Tongue (tissue), 2 donors: ENCODE data around the gene FXYD7. TPM values are rescaled to one million over a fixed set of nuclear protein-coding genes. Genes with fewer than 3 reads are reported as not detected.

Experiments
- DNase-seq: peaks from one replicate; pipeline ENCODE4 v3.0.0-alpha.2; 2015
- total RNA-seq: library from RNA; depleted of rRNA; stranded (reverse); fragments of >200 nt; gene quantifications from one replicate; pipeline ENCODE4 v1.2.3, GENCODE V29; 2014

The FXYD7 gene
- total RNA-seq, 1 donor from 2014 or later, result not detected

DNA sequence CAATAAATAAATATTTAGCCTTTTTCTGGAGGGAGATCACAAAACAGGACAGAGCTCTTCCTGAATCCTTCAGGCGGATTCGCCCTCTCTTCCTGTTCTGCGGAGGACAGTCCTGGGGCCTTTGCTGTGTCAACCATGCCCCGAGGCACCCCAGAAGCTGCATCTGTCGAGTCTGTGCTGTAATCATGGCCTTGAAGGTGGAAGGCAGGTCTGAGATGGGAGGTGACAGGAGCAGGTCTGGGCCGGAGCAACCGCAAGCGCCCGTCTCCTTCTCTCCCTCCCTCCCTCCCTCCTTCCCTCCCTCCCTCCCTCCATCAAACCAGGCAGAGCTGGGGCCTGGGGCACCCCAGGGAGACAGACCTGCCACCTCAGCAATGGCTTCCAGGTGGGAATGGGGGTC lies 32.1 kb upstream of the FXYD7 start:
- DNase-seq, result no peak

DNA sequence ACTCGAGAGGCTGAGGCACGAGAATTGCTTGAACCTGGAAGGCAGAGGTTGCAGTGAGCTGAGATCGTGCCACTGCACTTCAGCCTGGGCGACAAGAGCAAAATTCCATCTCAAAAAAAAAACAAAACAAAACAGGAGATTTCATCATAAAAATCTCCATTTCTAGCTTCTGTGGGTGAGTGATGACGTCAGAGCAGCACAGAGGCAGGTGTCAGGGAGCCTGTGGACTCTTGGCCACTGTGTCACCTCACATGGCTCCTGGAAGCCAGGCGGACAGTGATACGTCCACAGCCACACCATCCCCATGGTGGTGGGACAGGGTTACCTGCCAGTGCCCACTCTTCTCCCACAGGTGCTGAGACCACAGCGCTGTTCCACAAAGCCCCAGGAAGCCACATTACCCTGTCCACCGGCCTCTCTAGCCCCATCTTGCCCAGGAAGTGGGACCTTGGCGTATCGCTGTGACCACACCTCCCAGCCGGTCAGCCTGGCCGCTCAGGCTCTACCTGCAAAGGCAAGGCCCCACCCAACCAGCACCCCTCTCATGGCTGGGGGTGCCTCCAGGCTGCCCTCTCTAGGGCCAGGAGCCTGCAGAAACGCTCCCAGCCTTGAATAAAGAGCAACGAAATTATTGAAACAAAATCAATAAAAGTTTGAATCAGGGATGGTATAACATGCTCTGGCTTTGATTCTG lies 29.9 kb upstream of the FXYD7 start:
- no peak for DNase-seq

DNA sequence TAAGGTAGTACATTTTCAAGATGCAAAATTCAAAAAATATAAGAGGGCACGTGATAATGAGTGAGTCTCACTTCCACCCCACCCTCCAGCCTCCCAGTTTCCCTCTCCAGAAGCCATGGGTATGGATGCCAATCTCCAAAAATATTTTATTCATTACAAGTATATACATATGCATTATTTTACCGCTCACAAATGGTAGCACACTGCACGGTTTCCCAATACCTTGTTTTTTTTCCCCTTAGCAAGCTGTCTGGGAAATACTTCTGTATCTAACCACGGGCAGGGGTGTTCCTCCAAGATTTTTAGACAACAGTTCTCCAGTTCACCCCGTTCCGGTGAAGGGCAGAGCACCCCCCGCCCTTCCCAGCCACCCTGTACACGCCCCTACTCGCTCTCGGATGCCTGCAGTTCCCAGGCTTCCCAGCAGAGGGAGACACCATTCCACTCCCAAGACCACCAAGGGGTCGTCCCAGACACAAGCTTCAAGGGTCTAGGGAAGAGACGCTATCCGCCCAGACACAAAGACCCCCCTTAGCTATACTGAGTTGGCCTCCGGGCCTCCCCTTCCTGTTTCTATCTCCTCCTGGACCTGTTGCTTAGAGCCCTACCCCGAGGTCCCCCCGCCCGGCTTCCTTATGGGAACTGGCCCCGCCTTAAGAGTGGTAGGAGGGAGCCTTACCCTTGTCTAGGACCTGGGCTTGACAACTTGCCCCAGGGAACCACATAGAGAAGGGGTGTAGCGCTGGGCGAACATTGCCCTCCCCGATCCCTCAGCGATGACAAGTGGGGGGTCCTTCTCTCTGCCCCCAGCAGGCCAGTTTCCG lies 28.5 kb upstream of the FXYD7 start:
- peak; percentile 93 for DNase-seq

DNA sequence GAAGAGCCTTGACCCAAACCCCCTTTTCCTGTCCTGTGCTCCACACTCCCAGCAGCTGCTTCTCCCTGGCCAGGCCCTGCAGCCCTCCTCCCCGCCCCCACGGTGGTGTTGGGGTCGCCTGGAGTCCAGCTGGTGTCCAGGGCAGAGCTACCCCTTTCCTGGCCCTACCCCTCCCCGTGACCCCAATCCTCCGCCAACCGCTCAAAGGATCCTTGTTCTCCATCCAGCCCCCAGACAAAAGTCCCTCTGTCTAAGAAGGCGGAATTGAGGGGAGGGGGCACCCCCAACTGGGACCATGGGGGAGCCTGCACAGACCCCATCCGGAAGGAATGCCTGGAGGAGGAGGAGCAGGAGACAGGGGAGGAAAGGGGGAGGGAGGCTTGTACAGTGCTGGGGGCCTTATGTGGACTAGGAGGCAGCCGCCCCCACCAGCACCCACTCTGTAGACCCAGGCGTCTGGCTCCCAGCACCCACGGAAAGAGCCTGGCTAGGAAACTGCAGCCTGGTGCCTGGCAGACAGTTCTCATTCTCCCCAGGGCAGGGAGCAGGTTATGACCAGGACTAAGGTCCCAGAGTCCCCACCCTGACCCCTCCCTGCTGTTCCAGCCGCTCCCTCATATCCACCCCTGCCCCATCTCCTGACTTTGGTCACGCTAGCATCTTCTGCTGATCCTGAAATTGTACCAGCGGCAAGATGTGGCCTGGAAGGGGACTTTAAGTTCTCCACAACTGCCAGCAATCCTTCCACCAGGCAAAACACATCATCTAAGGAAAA lies 27.7 kb upstream of the FXYD7 start, which contains the start of gene FXYD3:
Gene FXYD3, plus strand, starts transcription at position 647 of the 775 bp plus-strand sequence. CDS start 3,554 bp downstream, outside the sequence.
- peak; percentile 59 for DNase-seq

DNA sequence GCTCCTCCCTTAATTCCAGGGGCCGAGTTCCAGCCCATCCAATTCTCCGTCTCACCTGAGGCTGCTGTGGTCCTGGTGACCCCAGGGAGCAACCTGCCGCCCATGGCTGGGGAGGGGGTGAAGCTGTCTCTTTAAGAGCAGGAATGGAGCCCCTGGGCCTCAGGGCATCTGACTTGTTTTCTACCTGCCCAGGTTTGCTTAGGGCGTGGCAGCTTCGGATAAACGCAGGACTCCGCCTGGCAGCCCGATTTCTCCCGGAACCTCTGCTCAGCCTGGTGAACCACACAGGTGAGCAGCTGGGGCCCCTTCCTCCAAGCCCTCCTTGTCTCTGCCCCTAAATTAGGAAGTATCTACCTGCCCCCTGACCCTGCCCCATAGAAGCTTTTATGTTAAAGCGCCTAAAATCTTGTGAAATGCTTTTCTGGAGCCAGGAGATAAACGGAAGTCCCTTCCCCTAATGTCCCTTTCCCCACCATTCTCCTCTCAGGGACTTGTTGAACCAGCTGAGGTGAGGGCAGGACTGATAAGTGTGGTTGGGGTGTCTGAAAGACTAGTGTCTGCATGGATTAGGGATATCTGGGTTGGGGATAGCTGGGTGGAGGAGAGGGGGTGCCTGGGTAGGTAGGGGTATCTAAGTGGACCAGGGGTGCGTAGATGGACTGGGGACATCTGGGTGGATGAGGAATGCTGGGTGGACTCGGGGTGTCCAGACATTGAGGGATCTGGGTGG lies 26.8 kb upstream of the FXYD7 start:
- no peak for DNase-seq

DNA sequence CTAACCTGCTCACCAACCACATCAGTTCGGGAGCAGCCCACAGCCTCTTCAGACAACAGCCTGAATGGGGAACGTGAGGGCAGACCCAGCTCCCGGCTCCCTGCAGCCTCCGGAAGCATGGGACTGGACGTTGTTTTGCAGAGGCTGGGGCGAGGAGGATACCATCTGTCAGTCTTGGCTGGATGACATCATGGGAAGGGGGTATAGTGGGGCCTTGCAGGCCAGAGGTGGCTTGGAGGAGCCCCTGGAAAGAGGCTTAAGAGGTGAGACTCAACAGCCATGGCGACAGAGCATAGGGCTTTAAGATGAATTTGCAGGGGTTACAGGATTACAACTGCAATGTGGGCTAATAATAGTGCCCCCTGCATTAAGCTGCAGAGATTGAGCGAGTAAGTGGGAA lies 25.9 kb upstream of the FXYD7 start:
- no peak for DNase-seq

DNA sequence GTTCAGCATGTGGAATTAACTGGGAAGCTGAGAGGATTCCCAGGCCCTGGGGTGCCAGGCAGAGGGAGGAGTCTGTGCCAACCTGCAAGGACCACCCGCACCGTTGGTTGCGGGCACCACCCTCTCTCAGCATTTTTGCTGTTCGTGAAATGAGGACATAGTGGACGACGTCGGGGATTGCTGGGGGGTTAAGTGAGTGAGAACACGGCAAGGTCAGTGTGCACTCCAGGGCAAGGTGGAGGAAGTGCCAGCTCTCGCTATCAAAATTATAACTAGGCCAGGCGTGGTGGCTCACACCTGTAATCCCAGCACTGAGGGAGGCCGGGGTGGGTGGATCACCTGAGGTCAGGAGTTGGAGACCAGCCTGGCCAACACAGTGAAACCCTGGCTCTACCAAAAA lies 25.3 kb upstream of the FXYD7 start:
- DNase-seq, result no peak

DNA sequence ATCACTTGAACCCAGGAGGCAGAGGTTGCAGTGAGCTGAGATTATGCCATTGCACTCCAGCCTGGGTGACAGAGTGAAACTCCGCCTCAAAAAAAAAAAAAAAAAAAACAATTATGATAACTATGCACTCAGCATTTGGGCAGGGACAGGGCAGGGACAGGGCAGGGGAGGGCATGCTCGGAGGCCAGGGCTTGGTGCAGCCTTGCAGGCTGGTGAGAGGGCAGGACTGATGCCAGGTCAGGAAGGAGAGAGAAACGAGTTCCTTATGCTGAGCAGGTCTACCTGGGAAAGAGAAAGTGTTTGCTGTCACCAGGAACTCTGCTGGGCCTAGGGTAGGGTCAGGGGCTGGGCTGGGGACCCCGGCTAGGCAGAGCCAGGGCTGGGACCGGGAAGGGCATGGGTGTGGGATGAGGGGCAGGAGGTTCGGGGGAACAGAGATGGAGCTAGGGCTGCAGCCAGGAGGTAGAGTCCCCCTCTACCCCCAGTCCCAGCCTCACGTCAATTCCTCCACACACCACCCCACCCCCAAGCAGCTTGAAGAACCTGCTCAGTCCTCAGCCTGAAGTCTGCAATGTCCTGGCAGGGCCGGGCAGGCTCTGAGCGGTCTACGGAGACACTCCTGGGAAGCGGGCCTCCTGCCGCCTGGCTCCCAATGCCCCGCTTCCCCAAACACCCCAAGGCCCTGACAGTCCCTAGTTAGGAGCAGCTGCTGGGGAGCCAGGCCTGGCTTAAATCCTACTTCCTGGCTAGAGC lies 24.6 kb upstream of the FXYD7 start:
- DNase-seq, result no peak

DNA sequence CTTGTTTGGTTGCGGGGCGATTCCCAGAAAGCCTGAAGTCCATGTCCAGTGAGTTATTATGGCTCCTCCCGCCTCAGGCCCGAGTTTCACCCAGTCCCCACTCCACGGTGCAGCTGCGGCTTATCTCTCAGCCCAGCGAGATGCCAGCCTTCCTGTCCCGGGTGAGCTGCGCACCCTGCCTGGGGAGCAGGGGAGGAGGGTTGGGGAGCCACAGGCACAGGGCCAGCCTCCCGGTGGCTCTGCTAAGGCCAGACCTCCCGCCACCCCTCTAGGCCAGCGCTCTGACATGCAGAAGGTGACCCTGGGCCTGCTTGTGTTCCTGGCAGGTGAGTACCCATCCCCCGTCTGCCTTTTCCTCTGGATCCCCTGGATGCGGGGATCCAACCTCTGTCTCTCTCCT lies 24.0 kb upstream of the FXYD7 start:
- DNase-seq, result no peak

DNA sequence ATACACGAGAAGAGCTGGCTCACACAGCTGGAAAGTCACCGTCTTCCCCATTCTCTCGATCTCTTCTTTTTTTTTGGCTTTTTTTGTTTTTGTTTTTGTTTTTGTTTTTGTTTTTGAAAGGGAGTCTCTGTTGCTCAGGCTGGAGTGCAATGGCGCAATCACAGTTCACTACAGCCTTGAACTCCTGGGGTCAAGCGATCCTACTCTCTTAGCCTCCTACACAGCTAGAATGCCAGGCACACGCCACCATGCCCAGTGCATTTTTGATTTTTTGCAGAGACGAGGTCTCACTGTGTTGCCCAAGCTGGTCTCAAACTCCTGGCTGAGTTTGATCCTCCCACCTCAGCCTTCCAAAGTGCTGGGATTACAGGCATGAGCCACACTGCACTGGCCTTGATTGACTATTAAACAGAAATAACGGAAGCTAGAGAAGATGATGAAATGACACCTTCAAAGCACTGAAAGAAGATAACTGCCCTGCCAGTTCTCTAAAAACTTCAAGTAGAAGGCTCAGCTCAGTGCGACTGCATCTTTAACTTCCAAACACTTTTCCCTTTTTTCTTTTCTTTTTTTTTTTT lies 23.4 kb upstream of the FXYD7 start:
- DNase-seq, result no peak

DNA sequence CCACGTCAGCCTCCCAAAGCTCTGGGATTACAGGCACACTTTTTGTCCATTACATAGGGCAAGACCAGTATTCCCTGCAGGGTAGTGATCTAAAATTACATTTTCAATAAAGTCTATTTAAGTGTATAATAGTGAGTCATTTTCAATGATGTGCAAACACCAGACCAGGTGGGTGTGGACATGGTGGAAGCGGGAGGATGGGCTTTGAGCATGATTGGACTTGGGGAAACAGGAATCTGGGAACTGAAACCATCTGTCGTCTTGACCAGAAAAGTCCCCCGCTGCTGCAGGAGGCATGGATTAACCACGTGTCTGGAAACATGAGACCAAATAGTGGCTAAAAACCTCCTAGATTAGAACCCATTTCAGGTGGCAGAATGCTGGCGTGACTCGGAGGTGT lies 22.6 kb upstream of the FXYD7 start:
- no peak for DNase-seq

DNA sequence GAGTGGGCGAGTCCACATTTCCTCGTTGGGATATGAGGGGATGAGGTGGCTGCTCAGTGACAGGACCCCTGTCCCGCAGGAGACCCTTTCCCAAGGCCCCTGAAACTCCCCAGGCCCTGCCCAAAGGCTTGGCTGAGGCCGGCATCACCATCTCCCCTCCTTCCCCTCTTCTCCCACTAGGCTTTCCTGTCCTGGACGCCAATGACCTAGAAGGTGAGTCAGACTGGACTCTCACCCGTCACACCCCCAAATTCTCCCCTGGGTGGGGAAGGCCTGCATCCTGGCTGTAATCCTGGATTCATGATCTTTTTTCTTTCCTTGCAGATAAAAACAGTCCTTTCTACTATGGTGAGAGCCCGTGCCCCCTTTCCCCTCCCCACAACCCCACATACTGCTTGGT lies 22.2 kb upstream of the FXYD7 start:
- DNase-seq, result no peak

DNA sequence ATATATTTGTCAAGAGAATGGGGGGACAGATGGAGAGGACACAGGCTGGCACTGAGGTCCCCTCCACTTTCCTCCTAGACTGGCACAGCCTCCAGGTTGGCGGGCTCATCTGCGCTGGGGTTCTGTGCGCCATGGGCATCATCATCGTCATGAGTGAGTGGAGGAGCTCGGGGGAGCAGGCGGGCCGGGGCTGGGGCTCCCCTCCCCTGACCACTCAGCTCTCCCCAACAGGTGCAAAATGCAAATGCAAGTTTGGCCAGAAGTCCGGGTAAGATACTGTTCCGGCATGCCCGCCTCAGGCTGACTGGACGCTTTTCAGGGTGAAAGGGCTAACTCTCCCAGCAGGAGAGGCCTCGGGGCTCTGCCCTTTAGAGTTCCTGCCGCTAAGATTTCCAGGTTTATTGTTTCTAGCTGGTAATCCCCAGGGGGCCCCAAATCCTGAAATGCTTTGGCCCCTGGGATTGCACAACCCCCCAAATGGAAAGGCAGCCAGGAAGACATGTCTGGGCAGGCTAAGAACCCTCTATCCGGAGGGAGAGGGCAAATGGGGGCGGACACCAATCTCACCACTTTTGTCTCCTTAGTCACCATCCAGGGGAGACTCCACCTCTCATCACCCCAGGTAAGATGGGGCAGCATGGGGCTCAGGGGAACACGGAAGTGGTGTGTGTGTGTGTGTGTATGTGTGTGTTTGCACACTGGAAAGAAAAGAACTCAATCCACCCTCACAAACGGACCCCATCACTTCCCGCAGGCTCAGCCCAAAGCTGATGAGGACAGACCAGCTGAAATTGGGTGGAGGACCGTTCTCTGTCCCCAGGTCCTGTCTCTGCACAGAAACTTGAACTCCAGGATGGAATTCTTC lies 20.1 kb upstream of the FXYD7 start:
- DNase-seq, result no peak

DNA sequence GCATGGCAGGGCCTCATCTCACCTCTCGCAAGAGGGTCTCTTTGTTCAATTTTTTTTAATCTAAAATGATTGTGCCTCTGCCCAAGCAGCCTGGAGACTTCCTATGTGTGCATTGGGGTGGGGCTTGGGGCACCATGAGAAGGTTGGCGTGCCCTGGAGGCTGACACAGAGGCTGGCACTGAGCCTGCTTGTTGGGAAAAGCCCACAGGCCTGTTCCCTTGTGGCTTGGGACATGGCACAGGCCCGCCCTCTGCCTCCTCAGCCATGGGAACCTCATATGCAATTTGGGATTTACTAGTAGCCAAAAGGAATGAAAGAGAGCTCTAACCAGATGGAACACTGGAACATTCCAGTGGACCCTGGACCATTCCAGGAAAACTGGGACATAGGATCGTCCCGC lies 19.5 kb upstream of the FXYD7 start:
- DNase-seq, result no peak

DNA sequence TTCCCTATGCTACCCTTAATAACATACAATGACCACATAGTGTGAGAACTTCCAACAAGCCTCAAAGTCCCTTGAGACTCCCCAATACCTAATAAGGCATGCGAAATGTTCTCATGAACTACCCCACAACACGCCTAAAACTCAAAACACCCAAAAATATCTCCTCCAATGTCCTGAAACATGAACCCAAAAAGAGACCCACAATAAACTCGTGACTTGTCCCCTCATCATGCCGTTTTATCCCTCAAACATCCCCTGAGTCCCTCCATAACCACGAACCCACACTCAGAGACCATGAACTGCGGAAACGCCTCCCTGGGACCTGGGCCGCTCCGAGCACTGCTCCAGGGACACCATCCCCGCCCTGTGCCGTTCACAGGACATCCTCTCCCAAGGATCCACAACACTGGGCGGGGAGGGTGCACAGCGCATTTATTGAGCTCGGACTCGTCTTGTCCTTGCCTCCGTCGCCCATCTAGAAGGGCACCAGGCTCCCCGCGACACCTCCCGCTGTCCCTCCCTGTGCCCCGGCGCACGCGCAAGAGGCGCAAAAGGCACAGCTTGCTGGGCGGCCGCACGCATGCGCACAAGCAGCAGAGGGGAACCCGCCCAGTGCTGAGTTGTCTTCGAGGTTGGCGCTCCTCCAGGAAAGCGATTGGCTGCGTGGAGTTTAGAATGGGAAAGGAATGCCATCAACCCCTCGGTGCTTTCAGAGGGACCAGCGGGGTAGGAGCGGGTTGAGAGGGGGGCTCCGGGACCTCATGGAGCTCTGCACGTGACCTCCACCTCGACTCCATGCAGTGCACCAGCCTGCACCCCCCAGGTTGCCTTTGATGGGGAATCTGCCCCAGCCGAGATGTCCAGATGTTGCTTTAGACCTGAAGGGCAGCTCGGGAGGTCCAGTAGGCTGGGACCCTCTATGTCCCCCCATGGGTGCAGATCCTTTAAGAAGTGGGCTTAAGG lies 18.7 kb upstream of the FXYD7 start:
- DNase-seq, result peak; percentile 99

DNA sequence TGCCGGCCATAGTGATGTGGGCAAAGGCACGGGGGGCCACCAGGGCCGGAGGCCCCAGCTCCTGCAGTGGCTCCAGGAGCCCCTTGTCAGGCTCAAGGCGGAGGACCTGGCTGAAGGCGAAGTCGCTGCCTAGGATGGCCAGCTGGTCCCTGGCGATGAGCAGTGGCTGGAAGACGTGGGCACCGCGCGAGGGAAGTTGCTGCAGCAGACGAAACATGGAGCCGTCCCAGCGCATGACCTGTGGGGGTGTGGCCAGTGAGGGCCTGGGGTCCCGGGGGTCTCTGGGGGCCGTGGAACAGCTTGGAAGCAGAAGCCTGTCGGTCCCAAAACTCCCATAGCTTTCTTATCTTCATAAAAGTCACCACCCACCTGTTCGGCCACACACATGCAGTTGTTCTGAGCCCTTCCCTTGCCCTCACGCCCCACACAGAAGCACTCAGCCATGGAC lies 17.8 kb upstream of the FXYD7 start:
- no peak for DNase-seq

DNA sequence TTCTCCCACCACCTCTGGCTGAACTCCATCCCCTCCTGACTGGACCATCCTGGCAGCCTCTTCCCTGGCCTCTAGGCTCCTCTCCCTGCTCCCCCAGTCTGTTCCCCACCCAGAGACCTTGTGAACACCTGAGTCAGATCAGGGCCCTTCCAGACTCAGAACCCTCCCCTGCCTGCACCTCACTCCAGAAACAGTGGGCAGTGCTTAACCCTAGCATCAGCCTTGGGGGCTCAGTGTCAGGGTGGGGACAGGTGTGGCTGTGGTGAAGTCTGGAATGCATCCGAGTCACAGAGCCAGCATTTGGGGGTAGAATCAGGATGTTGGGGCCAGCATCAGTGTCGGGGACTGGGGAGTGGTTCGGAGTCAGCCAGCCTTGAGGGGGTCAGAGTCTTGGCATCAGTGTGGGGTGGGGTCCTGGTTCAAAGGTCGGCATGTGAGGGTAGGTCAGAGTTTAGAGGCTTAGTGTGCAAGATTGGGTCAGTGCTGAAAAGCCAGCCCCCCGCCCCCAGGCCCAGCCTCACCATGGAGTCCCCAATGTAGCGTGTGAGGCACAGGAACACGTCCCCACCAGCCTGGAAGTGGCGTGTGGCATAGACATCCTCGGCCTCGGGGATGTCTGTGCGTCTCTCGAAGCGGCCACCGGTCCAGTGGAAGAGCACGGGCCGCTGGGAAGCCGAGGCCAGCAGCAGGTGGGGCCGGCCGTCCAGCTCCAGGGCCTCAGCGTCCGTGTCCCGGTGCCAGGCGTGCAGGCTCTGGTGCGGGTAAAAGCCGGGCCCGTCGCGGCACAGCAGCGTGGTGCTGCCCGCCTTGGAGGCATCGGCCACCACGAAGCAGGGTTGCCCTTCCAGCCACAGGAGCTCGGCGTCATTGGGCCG lies 17.1 kb upstream of the FXYD7 start:
- no peak for DNase-seq

DNA sequence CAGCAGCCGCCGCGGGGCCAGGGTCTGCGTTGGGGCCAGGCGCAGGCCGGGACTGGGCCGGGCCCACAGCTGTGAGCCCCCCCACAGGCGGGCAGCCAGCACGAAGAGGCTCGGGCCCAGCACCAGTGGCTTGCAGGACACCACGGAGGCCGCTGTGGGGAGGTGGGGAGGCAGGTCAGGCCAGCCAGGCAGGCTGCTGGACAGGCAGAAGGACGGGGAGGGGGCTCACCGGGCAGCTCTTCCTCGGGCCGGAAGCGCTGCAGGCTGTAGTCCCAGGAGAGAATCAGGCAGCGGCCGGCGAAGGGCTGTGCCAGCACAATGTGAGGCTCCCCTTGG lies 16.5 kb upstream of the FXYD7 start:
- DNase-seq, result peak; percentile 43
